Measurements from ENCODE around the gene LRRC59. TPM values are rescaled to one million over a fixed set of nuclear protein-coding genes. Genes with fewer than 3 reads are reported as not detected.
A peak's percentile ranks its signal among the peaks of the same experiment; 100 is the strongest.

Gene LRRC59
- total and polyA plus RNA-seq, 2 of the 13 experiments (the other 11 are each of a cell fraction or from before 2014, with no cell fraction given): 87.3 to 222 TPM

GRCh38 chr17:50355336-50355700 is 42.0 kb downstream of the LRRC59 start (continued):
- TF ChIP-seq MATR3 (CRISPR knock-in tag; IDR thresholded peaks at IDR 0.05) (no peak), KLF15 (CRISPR knock-in tag; IDR thresholded peaks at IDR 0.05; ENCODE audit: borderline replicate concordance) (no peak), ZNF639 (CRISPR knock-in tag; conservative IDR thresholded peaks at IDR 0.05) (no peak)

- Histone ChIP-seq H3K27me3 (ENCODE audit: control insufficient read depth in 1 of 2, insufficient read depth in 2 of 2, low read length in 2 of 2) (no peaks in the 10 kb centered on the region), H3K4me1 (ENCODE audit: insufficient read depth, low read length) (peaks cover 14% of the 10 kb centered on the region), H3K9me3 (ENCODE audit: low read length) (no peaks in the 10 kb centered on the region), H3K27ac (ENCODE audit: extremely low read length, insufficient read depth, low read length) (no peak overlapping the region), H4K20me1 (ENCODE audit: insufficient read depth, low read length) (no peaks in the 10 kb centered on the region), H3K36me3 (replicated peaks in 1 of 2; ENCODE audit: control insufficient read depth in 1 of 2, insufficient read depth in 2 of 2, low read length in 2 of 2) (peaks cover 33 to 56% of the 10 kb centered on the region in 2 experiments), H3K9ac (ENCODE audit: insufficient read depth, low read depth, low read length) (no peak overlapping the region), H2AFZ (ENCODE audit: low read length) (no peak overlapping the region), H3K4me3 (replicated peaks in 1 of 3; ENCODE audit: insufficient read depth in 1 of 3, low read depth in 2 of 3, low read length in 3 of 3) (no peak overlapping the region), H3K79me2 (ENCODE audit: insufficient read depth, low read length) (no peaks in the 10 kb centered on the region), H3K4me2 (ENCODE audit: low read depth, low read length) (no peak overlapping the region)
- ChIA-PET CTCF (ENCODE audit: low intra/inter-chr PET ratio, low total read pairs) (no interaction called here), POLR2A (no interaction called here)
- TF ChIP-seq AGO2 (optimal IDR thresholded peaks at IDR 0.05; ENCODE audit: low read depth, low read length) (peak; percentile 33), ZNF766 (CRISPR knock-in tag; IDR thresholded peaks at IDR 0.05; ENCODE audit: borderline replicate concordance) (no peak), CHD2 (IDR thresholded peaks at IDR 0.05; ENCODE audit: low read depth, low read length) (no peak)
- in situ Hi-C loops (cut with HindIII; ENCODE audit: extremely low pct_ligation_motif_present, low pct_unique_long_range_greater_than_20kb): no loop called here
- no peak for DNase-seq (ENCODE audit: low spot score)
- WGBS (ENCODE audit: low lambda C conversion rate): 98% methylated on average over 13 of the region's 13 CpGs
- no peak for ATAC-seq
- intact Hi-C loops (cut with micrococcal nuclease; ENCODE audit: unreplicated experiment): no loop called here
- no TSS peak for BruUV-seq (replicated peaks)
- FAIRE-seq: no peak
Measured at GRCh38 chr17:50354776-50355175, 42.5 kb downstream of the LRRC59 start.

- Histone ChIP-seq H3K79me2 (ENCODE audit: insufficient read depth, low read length) (no peaks in the 10 kb centered on the region), H4K20me1 (ENCODE audit: insufficient read depth, low read length) (no peaks in the 10 kb centered on the region), H3K36me3 (replicated peaks in 1 of 2; ENCODE audit: control insufficient read depth in 1 of 2, insufficient read depth in 2 of 2, low read length in 2 of 2) (peaks cover 33 to 55% of the 10 kb centered on the region in 2 experiments), H3K9ac (ENCODE audit: insufficient read depth, low read depth, low read length) (no peak overlapping the region), H3K27ac (ENCODE audit: extremely low read length, insufficient read depth, low read length) (no peak overlapping the region), H3K9me3 (ENCODE audit: low read length) (no peaks in the 10 kb centered on the region), H3K27me3 (ENCODE audit: control insufficient read depth in 1 of 2, insufficient read depth in 2 of 2, low read length in 2 of 2) (no peaks in the 10 kb centered on the region), H3K4me1 (ENCODE audit: insufficient read depth, low read length) (peaks cover 8% of the 10 kb centered on the region), H2AFZ (ENCODE audit: low read length) (no peak overlapping the region), H3K4me3 (replicated peaks in 1 of 3; ENCODE audit: insufficient read depth in 1 of 3, low read depth in 2 of 3, low read length in 3 of 3) (no peak overlapping the region), H3K4me2 (ENCODE audit: low read depth, low read length) (no peak overlapping the region)
- no peak for DNase-seq (ENCODE audit: low spot score)
- CTCF ChIA-PET (ENCODE audit: low intra/inter-chr PET ratio, low total read pairs): no interaction called here
- no TSS peak for BruUV-seq (replicated peaks)
- no peak for TF ChIP-seq ZFX (CRISPR knock-in tag; IDR thresholded peaks at IDR 0.05; ENCODE audit: low read depth)
- peak; percentile 5 for TF ChIP-seq AGO2 (optimal IDR thresholded peaks at IDR 0.05; ENCODE audit: low read depth, low read length)
- intact Hi-C loops (cut with micrococcal nuclease; ENCODE audit: unreplicated experiment) (no loop called here), in situ Hi-C loops (cut with HindIII; ENCODE audit: extremely low pct_ligation_motif_present, low pct_unique_long_range_greater_than_20kb) (no loop called here)
- 96% methylated on average over 15 of the region's 15 CpGs for WGBS (ENCODE audit: low lambda C conversion rate)
- POLR2A ChIA-PET: no interaction called here
- FAIRE-seq: no peak
- no peak for ATAC-seq
Measured at GRCh38 chr17:50354198-50354597, 43.1 kb downstream of the LRRC59 start.

Measured in HepG2 (cell line).